GM21367 (cell line): ENCODE results near the gene CHPT1.
"Not testable (repeated sequence)": the region's sequence is repeated elsewhere in the genome, so short reads cannot be mapped to it uniquely, and the experiment has no call there.

Experiments used
- ATAC-seq: cut with Tn5 transposase; IDR thresholded peaks from one replicate; pipeline ENCODE4 v1.9.1; 2021; ENCODE audit not compliant: unreplicated experiment

The CHPT1 gene

DNA sequence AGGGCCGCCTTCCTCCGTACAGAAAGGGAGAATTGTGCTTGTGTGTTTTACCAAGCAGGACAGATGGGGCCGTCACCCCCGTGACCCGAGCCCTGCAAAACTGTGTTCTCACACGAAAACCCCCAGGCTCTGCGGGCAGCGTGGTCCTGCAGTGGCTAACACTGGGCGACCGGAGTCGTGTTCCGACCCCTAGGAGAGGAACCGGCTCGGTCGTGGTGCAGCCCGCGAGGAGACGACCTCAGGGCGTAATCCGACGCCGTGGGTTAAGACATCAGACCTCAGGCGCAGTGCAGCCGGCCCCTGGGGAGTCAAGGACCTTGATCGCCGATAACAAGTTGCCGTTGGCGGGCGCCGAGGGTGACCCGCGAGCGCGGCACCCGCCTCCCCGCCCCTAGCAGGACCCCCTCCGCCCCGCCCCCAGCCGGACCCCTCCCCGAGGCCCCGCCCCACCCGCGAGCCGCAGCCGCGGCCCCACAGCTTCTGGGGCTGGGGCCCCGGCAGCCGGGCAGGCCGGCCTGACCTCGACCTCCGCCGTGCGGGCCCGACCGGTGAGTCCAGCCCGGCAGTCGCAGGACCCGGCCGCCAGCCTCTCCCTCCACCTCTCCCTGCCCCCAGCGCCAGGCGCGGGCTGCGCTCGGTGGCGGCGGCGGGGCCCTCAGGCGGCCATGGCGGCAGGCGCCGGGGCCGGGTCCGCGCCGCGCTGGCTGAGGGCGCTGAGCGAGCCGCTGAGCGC is at the start of gene CHPT1:
Gene CHPT1 (plus strand): TSS at position 444 of the 733 bp plus-strand sequence. CDS start 222 bp downstream, at position 666.
- ATAC-seq = peak; percentile 50

DNA sequence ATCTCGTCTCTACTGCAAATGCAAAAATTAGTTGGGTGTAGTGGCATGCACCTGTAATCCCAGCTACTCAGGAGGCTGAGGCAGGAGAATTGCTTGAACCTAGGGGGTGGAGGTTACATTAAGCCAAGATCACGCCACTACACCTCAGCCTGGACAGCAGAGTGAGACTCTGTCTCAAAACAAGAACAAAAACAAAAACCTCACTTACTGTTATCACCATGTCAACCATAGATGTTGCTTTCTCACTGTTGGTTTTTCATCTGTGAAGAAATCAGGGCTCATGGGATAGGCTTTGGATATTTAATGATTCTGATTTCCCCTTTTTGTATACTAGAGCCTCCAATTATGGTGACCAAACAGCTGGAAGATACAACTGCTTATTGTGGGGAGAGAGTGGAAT is 49.7 kb upstream of the CHPT1 start:
- no peak for ATAC-seq

DNA sequence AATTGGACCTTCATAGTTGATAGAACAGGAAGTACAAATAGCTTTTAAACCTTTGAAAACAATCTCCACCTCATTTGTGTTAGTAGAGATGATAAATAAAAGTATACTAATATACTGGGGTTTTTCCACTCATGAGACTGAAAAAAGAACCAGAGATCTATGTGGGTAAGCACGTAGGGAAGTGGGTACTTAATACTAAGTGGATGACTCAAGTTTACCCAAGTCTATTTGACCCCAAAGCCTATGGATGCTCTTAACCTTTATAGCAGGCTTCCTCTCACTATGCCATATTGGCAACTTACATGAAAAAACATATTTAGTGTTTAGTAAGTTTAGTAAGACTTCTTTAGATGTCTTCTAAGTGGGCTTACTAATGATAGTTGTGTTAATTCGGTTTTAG is 49.2 kb upstream of the CHPT1 start:
- ATAC-seq = peak; percentile 62

DNA sequence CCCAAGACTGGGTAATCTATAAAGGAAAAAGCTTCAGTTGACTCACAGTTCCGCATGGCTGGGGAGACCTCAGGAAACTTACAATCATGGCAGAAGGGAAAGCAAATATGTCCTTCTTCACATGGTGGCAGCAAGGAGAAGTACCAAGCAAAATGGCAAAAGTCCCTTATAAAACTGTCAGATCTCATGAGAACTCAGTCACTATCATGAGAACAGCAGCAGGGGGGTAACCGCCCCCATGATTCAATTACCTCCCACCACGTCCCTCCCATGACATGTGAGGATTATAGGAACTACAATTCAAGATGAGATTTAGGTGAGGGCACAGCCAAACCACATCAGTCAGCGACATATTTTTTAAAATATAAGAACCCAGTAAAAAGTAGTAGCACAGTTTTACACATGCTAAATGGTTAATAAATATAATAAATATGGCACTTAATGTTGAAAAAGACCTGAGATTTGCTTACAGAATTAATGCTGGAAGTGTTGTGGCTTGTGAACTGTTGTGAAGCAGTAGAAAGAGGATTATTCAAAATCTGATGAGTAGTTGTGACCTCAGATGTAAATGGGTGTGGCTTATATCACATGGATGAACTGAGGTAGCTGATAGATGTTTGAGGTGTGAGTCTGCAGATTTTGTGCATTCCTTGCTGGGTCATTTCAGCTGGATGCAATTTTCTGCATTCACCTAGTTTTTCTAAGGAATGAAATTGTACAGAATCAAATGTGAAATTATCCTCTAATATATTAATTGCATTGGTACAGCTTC is 46.9 kb upstream of the CHPT1 start:
- no peak for ATAC-seq

DNA sequence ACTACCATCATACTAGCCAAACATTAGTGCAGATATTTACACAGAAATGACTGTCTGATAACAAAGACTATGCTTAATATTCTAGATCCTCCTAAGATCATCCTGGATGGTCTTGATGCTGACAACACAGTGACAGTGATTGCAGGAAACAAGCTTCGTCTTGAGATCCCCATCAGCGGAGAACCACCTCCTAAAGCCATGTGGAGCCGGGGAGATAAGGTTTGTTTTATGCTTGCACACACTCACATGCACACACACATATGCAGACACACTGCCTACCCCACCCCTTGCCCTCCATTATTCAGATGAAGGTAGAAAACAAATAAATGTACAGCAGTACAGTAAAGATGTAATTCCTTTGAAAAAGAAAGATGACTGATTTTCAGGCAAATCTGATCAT is 44.4 kb upstream of the CHPT1 start:
- ATAC-seq = no peak

DNA sequence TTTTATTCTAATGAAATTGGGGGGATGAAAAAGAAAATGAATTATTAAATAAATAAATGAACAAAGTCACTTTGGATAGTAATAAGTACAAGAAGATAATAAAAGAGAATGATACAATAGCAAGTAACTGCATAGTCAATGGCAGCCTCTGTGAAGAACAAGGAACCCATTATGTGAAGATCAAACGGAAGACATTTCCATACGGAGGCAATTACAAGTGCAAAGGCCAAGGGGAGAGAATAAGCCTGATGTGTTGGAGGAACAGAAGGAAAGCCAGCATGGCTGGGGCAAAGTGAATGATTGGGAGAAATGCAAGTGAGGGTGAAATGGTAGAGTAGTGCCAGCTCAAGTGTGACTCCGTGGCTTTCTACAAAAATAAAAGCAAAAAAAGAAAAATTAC is 43.9 kb upstream of the CHPT1 start:
- ATAC-seq = no peak

DNA sequence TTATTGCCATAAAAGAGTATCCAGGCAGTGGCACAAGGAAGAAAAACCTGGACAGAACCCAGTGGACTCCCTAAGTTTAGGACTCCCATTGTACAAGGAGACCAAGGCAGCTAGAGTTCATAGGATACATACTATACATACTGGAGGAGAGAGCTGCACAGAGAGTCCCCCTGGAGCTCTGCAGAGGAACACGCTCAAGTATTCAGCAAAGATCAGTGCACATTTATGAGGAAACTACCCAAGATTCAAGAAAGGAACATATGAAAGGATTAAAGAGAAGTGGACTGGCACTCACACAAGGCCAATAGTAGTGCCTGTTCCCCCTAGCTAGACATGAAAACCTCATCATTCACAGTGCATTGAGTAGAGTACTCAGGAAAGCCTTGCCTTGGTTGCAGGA is 43.0 kb upstream of the CHPT1 start:
- ATAC-seq = no peak

DNA sequence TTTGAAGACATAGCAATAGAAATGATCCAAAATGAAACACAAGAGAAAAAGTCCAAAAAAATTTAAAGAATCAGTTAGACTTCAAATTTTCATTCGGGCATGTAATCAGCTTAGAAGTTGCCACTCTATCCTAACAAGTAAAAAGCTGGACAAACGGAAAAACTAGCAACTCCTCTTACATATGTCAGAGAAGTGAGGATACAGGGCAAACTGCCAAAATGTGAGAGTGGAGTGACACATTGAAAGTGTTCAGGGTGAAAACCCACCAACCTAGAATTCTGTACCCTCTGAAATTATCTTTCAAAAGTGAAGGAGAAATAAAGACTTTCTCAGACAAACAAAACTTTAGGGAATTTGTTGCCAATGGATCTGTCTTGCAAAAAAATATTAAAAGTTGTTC is 42.0 kb upstream of the CHPT1 start:
- ATAC-seq = no peak

DNA sequence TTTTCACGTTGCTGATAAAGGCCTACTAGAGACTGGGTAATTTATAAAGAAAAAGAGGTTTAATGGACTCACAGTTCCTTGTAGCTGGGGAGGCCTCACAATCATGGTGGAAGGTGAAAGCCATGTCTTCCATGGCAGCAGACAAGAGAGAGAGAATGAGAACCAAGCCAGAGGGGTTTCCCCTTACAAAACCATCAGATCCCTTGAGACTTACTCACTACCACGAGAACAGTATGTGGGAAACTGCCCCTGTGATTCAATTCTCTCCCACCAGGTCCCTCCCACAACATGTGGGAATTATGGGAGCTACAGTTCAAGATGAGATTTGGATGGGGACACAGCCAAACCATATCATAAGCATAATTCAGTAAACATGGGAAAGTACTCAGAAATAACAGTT is 36.8 kb upstream of the CHPT1 start:
- not testable (repeated sequence) for ATAC-seq

DNA sequence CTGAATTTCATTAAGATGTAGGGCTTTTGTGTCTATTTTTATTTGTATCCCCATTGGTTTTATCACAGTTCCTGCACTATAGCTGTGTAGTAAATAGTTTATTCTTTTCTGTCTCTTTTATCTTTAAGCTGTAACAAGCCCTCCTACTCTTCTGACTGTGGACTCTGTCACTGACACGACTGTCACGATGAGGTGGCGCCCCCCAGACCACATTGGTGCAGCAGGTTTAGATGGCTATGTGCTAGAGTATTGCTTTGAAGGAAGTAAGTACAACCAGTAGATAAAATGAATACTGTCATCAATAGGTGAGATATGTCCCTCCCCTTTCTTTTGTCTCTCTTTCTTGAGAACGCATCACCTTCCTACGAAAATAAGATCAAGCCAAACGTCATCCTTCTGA is 34.1 kb upstream of the CHPT1 start:
- no peak for ATAC-seq

DNA sequence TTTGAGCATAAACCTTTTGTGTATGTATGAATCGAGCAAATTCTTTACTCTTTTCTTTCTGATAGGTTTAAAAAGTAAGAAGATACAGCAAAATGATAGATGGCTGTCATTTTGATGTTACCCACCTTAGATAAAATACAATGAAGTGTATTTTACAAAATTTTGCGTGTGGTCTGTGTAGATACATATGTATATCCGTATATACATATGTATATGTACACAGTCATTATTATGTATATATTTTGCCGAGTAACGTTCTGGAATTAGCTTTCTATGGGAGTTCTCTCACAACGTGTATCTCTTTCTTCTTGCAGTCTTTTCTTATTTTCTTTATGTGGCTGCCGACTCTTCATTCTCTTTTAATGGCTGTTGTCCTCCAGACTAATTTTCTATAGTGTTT is 32.4 kb upstream of the CHPT1 start:
- ATAC-seq = no peak

DNA sequence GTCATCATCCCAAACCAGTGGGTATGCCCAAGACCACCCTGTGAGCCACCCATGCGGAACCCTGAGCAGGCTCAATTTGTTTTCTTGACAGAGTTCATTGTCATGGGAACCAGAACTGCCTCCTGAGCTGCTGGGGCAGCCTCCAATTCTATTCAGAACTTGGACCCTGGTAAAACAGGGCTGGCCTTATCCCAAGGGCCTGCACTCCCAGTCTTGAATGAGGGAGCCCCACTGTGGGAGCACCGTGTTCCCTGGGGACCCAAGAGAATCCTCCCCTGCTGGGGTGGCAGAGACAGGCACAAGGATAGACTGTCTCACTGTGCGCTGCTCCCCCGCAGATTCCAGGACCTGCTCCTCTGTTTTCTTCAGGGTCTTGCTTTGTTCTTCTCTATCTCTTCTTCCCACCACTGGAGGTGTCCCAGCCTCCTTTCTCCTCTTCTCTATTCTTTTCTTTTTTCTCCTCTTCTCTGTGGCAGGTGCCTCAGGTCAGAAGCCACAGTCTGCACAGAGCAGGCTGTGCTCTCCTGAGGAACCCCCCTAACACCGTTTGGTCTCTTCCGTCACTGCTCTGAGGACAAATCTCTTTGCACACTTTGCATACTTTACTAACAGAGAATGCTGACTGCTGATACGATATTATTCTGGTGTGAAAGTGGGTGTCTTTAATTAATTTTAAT is 31.2 kb upstream of the CHPT1 start:
- ATAC-seq = no peak

DNA sequence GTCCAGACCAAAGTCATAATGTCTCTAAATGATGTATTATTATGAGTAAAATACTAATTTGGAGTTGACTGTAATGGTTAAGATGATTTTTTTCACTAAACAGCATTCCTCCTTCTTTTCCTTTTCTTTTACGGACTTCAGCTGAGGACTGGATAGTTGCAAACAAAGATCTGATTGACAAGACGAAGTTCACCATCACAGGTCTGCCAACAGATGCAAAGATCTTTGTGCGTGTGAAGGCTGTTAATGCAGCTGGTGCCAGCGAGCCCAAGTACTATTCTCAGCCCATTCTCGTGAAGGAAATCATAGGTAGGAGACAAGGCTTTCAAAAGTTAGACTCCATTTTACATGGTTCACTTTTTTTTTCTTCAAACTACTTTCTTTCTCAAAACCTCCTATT is 29.8 kb upstream of the CHPT1 start:
- no peak for ATAC-seq

DNA sequence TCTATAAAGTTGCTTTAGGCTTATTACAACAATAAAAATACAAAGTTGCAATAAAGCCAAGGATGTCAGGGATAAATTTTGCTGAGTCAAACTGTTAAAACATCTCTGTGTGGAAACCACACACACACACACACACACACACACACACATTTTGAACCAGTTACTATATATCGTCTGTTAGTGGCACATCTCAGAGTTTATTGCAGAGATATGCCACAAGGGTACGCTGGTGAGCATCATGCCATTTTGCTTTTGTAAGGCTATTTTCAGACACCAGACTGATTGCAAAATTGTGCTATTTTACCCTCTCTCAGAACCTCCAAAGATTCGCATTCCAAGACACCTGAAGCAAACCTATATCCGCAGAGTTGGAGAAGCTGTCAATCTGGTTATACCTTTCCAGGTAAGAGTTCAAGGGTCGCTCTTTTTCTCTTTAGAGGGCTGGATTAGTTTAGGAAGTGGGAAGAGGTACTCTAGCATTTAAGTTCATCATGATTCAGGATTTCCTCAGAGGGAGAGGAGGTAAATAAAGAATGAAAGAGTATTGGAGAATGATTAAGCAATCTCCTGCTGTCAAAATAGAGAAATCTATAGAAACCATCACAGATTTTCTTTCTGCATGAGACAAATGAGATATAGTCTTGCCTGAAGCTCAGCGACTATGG is 27.3 kb upstream of the CHPT1 start:
- ATAC-seq = peak; percentile 44

DNA sequence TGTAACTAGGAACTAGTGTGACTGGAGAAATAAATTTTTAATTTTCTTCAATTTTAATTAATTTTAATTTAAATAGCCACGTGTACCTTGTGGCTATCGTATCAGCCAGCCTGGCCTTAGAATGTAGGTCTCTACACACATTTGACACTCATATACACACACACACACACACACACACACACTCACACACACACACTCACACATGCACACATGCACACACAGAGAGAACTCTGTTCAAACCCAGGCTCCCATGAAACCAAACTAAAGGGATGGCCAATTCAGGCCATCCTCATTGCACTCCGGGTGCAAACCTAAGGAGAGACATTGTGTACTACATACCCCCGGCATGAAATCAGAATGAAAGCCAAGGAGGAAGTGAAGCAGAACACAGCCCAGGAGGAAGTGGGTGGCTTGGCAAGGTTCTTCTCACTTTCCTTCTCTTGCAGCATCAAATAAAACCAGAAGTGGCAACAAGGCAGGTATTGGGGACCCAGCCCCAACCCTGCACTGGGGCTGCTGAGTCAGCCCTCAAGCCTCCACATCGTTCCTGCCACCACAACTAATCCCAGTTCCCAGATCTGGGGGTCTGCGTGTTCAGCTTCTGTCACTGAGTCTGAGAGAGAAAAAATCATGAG is 26.2 kb upstream of the CHPT1 start:
- peak; percentile 90 for ATAC-seq

DNA sequence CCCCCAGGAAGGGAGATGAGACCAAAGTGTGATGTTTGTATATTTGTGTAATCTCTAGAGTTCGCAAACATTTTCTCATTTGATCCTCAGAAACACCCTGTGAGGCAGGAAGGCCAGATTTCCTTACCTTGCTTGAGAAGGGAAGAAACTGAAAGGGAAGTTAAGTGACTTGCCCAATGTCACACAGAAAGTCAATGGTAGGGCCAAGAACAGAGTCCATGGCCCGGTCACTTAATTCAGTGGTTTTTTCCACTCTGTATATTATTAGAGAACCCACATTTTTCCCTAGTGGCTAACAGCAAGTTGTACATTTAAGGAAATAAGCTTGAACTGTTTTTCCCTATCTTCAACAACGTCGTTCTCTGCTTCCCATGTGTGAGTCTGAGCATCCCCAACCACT is 25.6 kb upstream of the CHPT1 start:
- no peak for ATAC-seq

DNA sequence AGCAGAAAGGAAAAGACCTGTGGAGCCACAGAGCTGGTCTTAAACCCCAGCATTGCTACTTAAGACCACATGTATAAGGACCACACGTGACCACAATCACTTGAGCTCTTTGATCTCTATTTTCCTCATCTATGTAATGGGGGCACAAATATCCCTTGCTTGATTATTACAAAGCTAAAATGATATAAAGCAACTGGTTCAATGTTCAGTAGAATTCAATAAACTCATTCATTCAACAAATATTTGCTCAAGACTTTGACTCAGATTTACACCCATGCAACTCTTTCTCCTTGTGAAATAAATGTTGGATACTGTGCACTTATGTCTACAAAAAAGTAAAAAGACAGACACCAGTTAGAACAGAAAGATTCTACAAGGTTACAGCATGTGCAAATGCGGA is 21.9 kb upstream of the CHPT1 start:
- no peak for ATAC-seq

DNA sequence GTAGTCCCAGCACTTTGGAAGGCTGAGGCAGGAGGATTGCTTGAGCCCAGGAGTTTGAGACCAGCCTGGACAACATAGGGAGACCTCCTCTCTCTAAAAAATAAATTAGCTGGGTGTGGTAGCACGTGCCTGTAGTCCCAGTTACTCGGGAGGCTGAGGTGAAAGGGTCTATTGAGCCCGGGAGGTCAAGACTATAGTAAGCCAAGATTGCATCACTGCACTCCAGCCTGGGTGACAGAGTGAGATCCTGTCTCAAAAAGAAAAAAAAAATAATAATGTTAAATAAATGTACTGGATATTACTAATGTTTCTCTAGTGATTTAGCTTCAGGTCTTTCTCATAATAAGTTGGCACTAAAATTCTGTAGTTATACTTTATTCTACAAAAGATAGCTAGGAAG is 20.9 kb upstream of the CHPT1 start:
- not testable (repeated sequence) for ATAC-seq

DNA sequence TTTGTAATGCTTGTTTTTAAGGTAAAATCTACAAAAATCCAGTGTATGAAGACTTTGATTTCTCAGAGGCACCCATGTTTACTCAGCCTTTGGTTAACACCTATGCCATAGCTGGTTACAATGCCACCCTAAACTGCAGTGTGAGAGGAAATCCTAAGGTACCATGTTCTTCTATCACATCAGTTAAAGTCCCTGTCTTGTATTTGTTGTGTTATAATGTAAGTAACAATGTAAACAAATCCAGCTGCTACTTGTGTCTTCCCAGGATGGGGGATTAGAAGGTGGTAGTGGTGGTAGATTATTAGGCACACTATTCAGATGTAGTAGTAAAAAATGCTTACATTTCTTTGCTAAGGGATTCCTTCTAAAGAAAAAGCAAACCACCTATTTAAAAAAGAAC is 19.4 kb upstream of the CHPT1 start:
- no peak for ATAC-seq

DNA sequence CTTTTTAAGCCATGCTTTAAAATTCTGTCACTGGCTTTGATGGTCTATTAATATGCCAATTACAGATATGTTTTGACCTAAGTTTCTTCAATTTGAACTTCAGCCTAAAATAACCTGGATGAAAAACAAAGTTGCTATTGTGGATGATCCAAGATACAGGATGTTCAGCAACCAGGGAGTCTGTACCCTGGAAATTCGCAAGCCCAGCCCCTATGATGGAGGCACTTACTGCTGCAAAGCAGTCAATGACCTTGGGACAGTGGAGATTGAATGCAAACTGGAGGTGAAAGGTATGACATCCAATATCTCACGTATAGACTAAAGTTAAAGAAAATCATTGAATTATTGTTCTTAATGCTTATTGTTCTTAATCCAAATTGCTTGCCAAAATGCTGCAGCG is 17.2 kb upstream of the CHPT1 start:
- no peak for ATAC-seq

DNA sequence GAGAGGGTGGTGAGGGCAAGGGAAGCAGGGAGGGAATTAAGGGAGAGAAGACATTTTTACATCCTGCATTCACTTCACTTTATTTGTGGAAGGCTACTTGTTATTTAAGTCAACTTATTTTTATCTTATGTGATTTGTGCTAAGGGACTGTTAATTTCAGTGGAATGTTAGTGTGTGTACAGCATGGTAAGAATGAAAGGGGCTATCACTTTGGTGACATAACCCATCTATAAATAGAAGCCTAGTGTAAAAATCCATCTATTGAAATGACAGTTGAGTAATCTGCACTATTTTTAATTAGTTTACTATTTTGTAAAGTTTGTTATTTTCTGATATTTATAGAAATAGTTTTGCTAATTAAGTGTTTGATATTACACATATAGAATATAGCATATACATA is 16.8 kb upstream of the CHPT1 start:
- no peak for ATAC-seq
